GM18951 (cell line): Measurements from ENCODE around the gene DES.
"Not testable (repeated sequence)": the region's sequence is repeated elsewhere in the genome, so short reads cannot be mapped to it uniquely, and the experiment has no call there.

ENCODE experiments used
- POLR2A ChIP-seq: IDR thresholded peaks from 4 replicates; pipeline ENCODE4 v1.6.1; 2011; ENCODE audit warnings: mild to moderate bottlenecking; ENCODE audit not compliant: insufficient read length, insufficient read depth; ENCODE audit errors: extremely low read depth
- in situ Hi-C: fragments of 300-500 bp; cut with MboI; formaldehyde crosslinking; loops from one replicate; pipeline ENCODE4 v1.12.0; 2022; ENCODE audit warnings: low sequenced_read_pairs, mixed read lengths, inconsistent platforms; ENCODE audit not compliant: unreplicated experiment

DES gene

DNA sequence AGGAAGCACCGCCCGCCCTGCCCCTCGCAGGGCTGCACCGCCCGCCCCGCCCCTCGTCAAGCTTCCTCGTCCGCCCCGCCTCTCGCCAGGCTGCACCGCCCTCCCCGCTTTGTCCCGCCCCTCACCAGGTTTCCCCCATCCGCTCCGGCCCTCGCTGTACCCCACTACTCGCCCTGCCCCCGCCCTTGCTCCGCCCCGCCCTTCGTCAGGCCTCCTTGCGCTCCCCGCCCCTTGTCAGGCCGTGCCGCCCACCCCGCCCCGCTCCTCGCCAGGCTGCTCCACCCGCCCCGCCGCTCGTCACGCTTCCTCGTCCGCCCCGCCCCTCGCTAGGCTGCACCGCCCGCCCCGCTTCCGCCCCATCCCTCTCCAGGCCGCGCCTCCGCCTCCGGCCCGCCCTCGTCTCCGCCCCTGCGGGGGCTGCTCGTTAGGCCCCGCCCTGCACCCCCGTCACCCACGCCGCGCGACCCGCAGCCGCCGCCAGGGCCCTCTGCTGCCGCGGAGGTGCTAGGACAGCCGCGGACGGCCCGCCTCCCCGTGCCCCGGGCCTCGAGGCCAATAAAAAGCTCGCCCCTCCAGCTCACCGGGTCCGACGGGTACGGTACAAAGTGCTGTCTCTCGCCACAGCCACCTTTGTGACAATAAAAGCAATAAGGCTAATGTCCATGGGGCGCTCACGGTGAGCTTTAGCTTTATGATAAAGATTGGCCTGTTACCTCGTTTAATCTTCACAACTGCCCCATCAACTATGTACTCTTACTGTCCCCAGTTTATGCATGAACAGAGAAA lies 29.9 kb upstream of the DES start:
- in situ Hi-C loops: no loop called here
- peak; percentile 33 for TF ChIP-seq POLR2A

DNA sequence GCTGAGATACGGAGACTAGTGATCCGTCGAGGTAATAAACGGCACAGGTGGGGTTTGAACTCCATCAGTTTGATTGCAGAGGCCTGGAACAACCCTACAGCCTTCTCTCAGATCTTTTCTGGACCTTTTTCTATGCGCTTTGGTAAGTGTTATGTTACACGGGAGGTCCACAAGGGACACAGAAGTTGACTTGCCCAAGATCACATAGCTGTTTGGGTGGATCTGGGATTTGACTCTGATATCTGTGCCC lies 29.3 kb upstream of the DES start:
- no peak for TF ChIP-seq POLR2A
- in situ Hi-C loops: no loop called here

DNA sequence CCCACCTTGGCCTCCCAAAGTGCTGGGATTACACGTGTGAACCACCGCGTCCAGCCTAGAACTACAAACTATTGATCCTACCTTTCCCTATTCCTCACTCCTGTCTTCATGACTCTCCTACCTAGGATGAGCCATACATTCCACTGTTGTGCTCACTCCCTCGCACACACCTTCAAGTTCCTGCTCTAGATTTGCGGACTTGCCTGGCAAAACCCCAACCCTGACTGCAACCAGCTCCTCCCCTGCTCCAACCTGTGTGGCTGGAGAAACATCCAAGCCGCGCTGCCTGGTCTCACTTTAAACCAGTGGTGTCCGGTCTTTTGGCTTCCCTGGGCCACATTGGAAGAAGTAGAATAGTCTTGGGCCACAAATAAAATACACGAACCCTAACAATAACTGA lies 25.4 kb upstream of the DES start:
- TF ChIP-seq POLR2A: no peak
- in situ Hi-C loops: no loop called here

DNA sequence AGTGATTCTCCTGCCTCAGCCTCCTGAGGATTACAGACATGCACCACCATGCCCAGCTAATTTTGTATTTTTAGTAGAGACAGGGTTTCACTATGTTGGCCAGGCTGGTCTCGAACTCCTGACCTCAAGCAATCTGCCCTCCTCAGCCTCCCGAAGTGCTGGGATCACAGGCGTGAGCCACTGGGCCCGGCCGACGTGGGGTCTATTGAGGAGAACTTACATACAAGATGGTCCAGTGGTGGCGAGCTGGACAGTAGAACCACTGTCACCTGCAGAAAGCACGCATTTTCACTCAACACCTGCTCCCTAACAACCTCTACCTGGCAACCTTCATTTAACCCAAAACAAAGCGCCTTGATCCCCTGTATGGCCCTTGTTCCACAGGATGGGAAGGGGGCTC lies 23.1 kb upstream of the DES start:
- in situ Hi-C loops: not testable (repeated sequence)

DNA sequence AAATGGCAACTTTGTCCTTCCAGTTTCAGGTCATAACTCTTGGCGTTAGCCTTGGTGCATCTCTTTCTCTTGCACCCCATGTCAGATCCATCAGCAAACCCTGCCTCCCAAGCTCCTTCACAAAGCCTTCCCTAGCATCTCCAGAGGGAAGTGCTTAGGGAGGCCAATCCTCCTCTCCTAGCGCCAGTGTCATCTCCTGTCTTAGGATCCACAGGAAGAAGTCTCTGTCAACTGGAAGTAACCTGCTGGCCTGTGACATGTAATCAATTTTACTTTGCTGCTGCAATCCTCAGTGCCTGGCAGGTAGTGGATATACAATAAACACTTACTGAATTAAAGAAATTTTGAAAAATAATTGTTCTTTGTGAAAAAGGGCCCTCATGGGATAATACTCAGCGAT lies 22.6 kb upstream of the DES start:
- in situ Hi-C loops: no loop called here
- no peak for TF ChIP-seq POLR2A

DNA sequence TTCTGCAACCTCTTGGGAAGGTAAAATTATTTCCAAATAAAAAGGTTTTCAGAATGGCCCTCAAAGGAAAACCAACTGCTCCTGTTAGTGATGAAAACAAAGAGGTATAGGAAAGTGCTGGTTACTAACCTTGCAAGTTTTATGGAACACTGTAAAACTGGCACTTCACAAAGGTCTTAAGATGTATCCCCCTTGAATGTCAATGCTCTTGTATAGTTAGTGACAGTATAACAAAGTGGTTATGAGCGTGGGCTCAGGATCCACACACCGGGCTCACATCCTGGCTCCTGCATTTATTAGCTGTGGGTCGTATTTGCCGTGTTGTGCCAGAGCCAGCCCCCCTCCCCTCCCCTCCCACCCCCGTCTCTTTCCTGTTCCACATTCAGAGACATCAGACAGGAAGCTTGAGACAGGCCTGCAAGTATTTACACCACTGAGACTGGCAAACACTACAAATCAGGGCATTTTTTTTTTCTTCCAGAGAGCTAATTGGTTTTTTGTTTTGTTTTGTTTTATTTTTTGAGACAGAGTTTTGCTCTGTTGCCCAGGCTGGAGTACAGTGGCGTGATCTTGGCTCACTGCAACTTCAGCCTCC lies 21.2 kb upstream of the DES start:
- in situ Hi-C loops: no loop called here
- TF ChIP-seq POLR2A: no peak

DNA sequence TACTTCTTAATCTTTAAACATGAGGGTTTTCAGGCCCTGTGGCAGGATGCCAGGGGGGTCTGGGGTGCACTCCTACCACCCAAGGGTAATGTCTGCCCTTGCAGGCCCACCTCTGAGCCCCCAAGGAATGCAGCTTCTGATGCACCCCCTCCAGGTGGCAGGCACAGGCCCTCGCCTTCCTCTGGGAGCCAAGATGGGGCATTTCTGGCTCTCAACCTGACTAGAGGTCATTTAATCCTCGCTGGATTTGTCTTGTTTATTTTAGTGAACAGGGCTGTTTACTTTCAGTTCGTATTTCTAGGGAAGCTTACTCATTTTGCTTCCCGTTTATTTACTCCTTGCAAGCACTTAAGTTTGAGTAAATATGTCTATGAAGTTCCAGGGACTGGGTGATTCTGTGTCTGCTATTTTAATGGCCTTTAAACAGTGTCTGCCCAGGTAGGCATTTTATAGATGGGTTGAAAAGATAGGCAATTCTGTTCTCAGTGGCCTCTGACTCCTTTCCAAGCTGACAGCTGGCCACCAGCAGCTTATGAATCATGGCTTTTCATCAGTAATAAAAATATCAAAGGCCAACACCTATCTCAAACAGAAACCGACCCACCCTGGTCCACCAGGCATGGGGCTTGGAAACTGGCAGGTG lies 19.3 kb upstream of the DES start:
- TF ChIP-seq POLR2A: no peak
- in situ Hi-C loops: no loop called here

DNA sequence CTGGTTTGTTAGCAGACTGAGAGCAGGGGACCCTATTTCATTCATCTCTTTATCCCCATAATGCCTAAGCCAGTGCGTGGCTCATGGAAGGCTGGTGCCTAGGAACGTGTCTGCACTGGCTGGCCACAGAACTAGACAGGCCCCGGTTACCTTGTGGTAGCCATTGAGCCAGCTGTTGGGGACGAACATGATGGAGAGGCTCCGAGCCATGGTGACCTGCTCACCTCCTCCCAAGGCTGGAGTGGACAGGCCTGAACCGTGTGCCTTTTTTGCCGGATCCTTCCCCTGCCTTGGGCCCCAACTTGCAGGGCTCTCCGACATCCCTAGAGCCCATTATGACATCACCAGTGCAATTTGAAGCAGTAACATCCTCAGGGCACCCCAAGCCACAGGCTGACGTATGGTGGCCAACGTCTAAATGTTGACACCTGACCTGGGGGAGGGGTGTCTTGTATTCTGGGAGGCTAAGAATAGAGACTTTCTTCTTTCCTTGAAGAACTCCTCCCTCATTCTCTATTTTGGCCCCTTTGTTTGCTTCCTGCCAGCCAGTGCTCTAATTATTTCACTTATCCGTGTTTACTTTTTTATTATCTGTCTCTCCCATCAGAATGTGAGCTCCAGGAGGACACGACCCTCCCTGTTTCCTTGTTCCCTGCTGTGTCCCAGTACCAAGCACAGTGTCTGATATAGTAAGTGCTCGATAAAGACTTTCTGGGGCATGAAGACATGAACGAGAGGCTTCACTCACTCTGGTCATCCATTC lies 18.3 kb upstream of the DES start:
- in situ Hi-C loops: loop anchor here (10.0 kb wide), 1 partner anchor 135 kb away; no protein-coding TSS in a partner anchor
- no peak for TF ChIP-seq POLR2A

DNA sequence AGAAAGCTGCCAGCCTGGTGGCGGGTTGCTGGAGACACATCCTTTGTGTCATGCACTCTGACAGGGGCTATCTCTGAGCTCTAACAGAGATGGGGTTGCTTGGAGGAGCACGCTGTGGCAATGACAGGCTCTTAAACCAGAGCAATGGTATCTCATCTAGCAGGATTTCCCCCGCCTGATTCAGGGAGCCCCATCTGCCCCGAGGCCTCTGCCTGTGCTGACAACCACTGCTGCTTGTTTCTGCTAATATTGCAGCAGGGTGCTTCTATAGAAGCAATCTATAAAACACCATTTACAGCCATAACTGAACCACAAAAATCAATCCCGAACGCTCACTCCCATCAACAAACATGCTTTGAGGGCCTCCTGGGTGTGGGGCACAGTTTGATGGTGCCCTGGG lies 17.6 kb upstream of the DES start:
- in situ Hi-C loops: loop anchor here (10.0 kb wide), 1 partner anchor 134 kb away; no protein-coding TSS in a partner anchor

DNA sequence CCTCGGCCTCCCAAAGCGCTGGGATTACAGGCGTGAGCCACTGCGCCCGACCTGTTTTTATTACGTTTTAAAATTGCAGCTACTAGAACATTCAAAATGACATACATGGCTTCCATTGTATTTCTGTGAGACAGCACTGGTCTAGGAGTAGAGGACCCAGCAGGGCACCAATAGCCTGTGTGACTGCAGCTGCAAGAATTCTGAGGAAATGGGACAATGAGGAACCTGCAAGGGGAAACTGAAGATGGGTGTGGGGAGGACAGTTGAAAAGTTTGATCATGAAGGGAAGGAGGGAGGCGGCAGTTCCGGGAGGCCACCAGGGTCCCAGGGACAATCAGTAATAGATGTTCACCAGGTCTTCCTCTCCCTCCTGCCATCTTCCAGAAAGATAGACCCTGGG lies 16.6 kb upstream of the DES start:
- TF ChIP-seq POLR2A: no peak
- in situ Hi-C loops: loop anchor here (10.0 kb wide), 1 partner anchor 133 kb away; no protein-coding TSS in a partner anchor

More for the DNA sequence above, 17.6 kb upstream of the DES start:
- no peak for TF ChIP-seq POLR2A

DNA sequence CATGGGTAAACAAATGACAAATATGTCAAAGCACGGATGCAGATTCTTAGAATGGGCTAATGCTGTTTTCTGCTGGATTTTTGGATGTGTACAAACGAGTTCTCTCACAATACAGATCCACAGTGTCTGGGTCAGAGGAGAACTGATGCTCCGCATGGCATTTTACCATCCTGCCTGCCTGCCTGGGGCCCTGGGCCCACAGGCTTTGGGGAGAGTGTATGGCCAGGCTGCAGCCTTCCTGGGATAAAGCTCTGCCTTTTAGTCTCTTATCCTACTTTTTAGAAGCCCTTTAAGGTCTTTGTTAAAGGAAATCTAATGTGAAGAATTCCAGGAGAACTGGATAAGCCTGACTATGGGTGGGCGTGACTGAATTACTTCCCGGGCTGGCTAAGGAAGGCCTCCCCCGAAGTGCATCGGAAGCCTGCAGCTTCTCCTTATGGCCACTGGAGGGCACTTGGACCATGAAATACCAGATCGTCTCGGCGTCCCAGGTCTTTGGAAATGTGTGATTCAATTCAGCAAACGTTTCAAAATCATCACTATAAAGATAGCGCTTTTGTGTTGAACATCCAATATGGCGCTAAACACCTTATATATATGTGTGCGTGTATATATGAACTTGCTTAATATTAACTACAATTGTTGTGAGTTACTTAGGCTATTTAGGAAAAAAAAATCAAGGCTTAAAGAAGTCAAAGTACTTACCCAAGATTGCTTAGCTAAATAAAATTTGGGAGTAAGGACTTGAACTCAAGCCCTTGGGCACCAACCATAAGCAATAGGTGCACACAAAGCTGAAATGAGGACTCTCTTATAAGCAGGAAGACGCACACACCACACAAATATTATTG lies 15.3 kb upstream of the DES start:
- TF ChIP-seq POLR2A: no peak
- in situ Hi-C loops: loop anchor here (10.0 kb wide), 1 partner anchor 132 kb away; no protein-coding TSS in a partner anchor

DNA sequence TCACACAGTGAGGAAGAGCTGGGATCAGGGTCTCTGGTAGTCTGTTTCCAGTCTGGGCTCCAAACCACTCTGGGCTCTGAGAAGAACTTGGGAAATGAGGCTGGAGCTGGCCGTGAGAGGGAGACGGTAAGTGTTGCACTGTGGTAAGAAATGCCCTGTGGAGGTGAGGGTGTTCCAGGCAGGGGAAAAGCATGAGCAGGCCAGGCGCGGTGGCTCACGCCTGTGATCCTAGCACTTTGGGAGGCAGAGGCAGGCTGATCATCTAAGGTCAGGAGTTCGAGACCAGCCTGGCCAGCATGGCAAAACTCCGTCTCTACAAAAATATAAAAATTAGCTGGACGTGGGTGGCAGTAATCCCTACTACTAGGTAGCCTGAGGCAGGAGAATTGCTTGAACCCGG lies 14.3 kb upstream of the DES start:
- in situ Hi-C loops: loop anchor here (10.0 kb wide), 1 partner anchor 131 kb away; no protein-coding TSS in a partner anchor

More for the DNA sequence above, 14.3 kb upstream of the DES start:
- TF ChIP-seq POLR2A: no peak
